K562 (cell line): ENCODE measurements around the gene SPNS1. TPM values are rescaled to one million over a fixed set of nuclear protein-coding genes. Genes with fewer than 3 reads are reported as not detected.

Experiments used
- ATAC-seq: fragments of 200-7000 bp; cut with Tn5 transposase; 3 replicates; pipeline ENCODE4 v1.9.1; 2020; ENCODE audit warnings: moderate library complexity
- BruUV-seq: library from RNA; stranded (reverse); fragments of 400-500 nt; replicated peaks from 2 replicates; lab custom pipeline; 2021; lab: Mats Ljungman, UMichigan
- CTCF ChIA-PET: fragments of 300-600 bp; formaldehyde crosslinking; extraction: SDS; loops from one replicate; lab custom pipeline; 2021; ENCODE audit warnings: low intra/inter-chr PET ratio; lab: Yijun Ruan, JAX
- POLR2A ChIA-PET: fragments of 300-600, 350-650 bp; sonication (Branson Sonifier 250); formaldehyde crosslinking; extraction: SDS; loops from one replicate; lab custom pipeline; 2021; ENCODE audit warnings: antibody characterized with exemption, inconsistent platforms; lab: Yijun Ruan, JAX
- DNase-seq, 4 experiments: peaks; one replicate each; pipeline versions ENCODE4 v3.0.0 to v3.0.0-alpha.2; 2011 to 2018; ENCODE audit warnings: low spot score in 3 of 4, mixed read lengths in 3 of 4; ENCODE audit errors: extremely low read depth in 1 of 4
- FAIRE-seq: peaks from 2 replicates; lab custom pipeline; 2011; peaks lifted over from hg19 to GRCh38; lab: Jason Lieb, UNC
- H2AFZ ChIP-seq: 2 replicates; pipeline ENCODE4 v1.6.0; 2011; ENCODE audit warnings: low read depth, low read length, control low read depth, inconsistent platforms
- H3K27ac ChIP-seq: fragments of 200-600 bp; 3 replicates; pipeline ENCODE4 v1.8.0; 2011; ENCODE audit warnings: low read depth, mild to moderate bottlenecking, control low read depth, inconsistent platforms, low read length, moderate library complexity, mixed read lengths; ENCODE audit errors: extremely low read depth
- H3K27me3 ChIP-seq, 2 experiments: fragments of 300-600 bp in 1 of 2; 2 replicates in 1 of 2; 3 replicates in 1 of 2; pipeline versions ENCODE4 v1.6.0 to v1.8.0; 2011; ENCODE audit warnings: inconsistent platforms in 2 of 2, low read length in 2 of 2, mild to moderate bottlenecking in 1 of 2, mixed read lengths in 1 of 2, moderate library complexity in 1 of 2; ENCODE audit not compliant: control insufficient read depth in 2 of 2, insufficient read depth in 2 of 2
- H3K36me3 ChIP-seq: fragments of 300-600 bp; 3 replicates; pipeline ENCODE4 v1.8.0; 2011; ENCODE audit warnings: mild to moderate bottlenecking, low read length, inconsistent platforms; ENCODE audit not compliant: control insufficient read depth, insufficient read depth
- H3K4me1 ChIP-seq, 2 experiments: fragments of 200-600 bp in 1 of 2; replicated peaks in 1 of 2; 2 replicates in 1 of 2; 3 replicates in 1 of 2; pipeline versions ENCODE4 v1.5.1 to v1.8.0; 2011; ENCODE audit warnings: inconsistent platforms in 2 of 2, low read length in 2 of 2, mild to moderate bottlenecking in 1 of 2, mixed read lengths in 1 of 2, moderate library complexity in 1 of 2; ENCODE audit not compliant: control insufficient read depth in 2 of 2, insufficient read depth in 2 of 2
- H3K4me2 ChIP-seq: 2 replicates; pipeline ENCODE4 v1.6.1; 2011; ENCODE audit warnings: low read length, control low read depth, inconsistent platforms, mixed read lengths; ENCODE audit not compliant: insufficient read depth
- H3K4me3 ChIP-seq: fragments of 200-600 bp; sonication (generic), shearing (Covaris generic); 2 replicates; pipeline ENCODE4 v1.5.1; 2016; ENCODE audit warnings: control low read depth, inconsistent platforms
- H3K79me2 ChIP-seq: fragments of 200-600 bp; 3 replicates; pipeline ENCODE4 v1.8.0; 2011; ENCODE audit warnings: low read length, inconsistent platforms; ENCODE audit not compliant: control insufficient read depth, insufficient read depth
- H3K9ac ChIP-seq, 2 experiments: 2 replicates each; pipeline versions ENCODE4 v1.6.0 to v1.6.1; 2011; ENCODE audit warnings: low read depth in 2 of 2, low read length in 2 of 2, control low read depth in 1 of 2, inconsistent platforms in 1 of 2, mild to moderate bottlenecking in 1 of 2, mixed read lengths in 1 of 2; ENCODE audit not compliant: insufficient read depth in 1 of 2
- H3K9me1 ChIP-seq: one replicate; pipeline ENCODE4 v1.6.0; 2011; ENCODE audit warnings: inconsistent platforms, mild to moderate bottlenecking, low read length, moderate library complexity; ENCODE audit not compliant: control insufficient read depth, insufficient read depth
- H3K9me3 ChIP-seq: replicated peaks from 2 replicates; pipeline ENCODE4 v1.5.1; 2011; ENCODE audit warnings: low read depth, low read length, inconsistent platforms; ENCODE audit not compliant: control insufficient read depth, insufficient read depth
- H4K20me1 ChIP-seq: replicated peaks from 2 replicates; pipeline ENCODE4 v1.6.1; 2011; ENCODE audit warnings: low read length, inconsistent platforms, mixed read lengths; ENCODE audit not compliant: control insufficient read depth, insufficient read depth
- ATF7 ChIP-seq: fragments of 450-650 bp; IDR thresholded peaks from 2 replicates; pipeline ENCODE4 v1.7.1; 2014; ENCODE audit warnings: mild to moderate bottlenecking, moderate library complexity
- CBX2 ChIP-seq: fragments of 200-600 bp; sonication (generic); IDR thresholded peaks from one replicate; pipeline ENCODE4 v1.6.1; 2012; ENCODE audit warnings: mild to moderate bottlenecking, low read length, inconsistent platforms; ENCODE audit not compliant: insufficient read depth, poor library complexity, severe bottlenecking
- ERF ChIP-seq: fragments of 450-650 bp; formaldehyde crosslinking; IDR thresholded peaks from 2 replicates; pipeline ENCODE4 v1.4.0; 2020; ENCODE audit warnings: mild to moderate bottlenecking, mixed read lengths
- HLTF ChIP-seq: fragments of 450-650 bp; IDR thresholded peaks from 2 replicates; pipeline ENCODE4 v1.6.1; 2016
- LARP7 ChIP-seq: fragments of 450-650 bp; IDR thresholded peaks from 2 replicates; pipeline ENCODE4 v1.6.1; 2016
- NCOA1 ChIP-seq: fragments of 450-650 bp; IDR thresholded peaks from 2 replicates; pipeline ENCODE4 v1.6.1; 2016; ENCODE audit warnings: low read depth
- SIN3B ChIP-seq: fragments of 450-650 bp; IDR thresholded peaks from 2 replicates; pipeline ENCODE4 v1.6.1; 2017; ENCODE audit warnings: low read depth, mild to moderate bottlenecking, moderate library complexity
- SUPT5H ChIP-seq: fragments of 450-650 bp; IDR thresholded peaks from 2 replicates; pipeline ENCODE4 v1.6.1; 2016
- ZNF239 ChIP-seq: fragments of 250-450 bp; sonication (Bioruptor Pico); IDR thresholded peaks from 2 replicates; pipeline ENCODE4 v1.4.0; 2020; ENCODE audit warnings: mild to moderate bottlenecking
- whole genome bisulfite sequencing: fragments of 100-300 bp; shearing (Covaris generic); methylation state at CpG from one replicate; pipeline ENCODE4 v1.1.6; 2016; ENCODE audit warnings: low coverage, mixed read lengths; ENCODE audit not compliant: insufficient coverage; ENCODE audit errors: missing lambda C conversion rate; 5-methylcytosine and 5-hydroxymethylcytosine counted together
- in situ Hi-C: fragments of 300-500 bp; cut with MboI; formaldehyde crosslinking; loops from 4 replicates; pipeline ENCODE4 v1.15.0; 2018; ENCODE audit warnings: inconsistent platforms, mixed read lengths
- intact Hi-C: fragments of 100-400 bp; cut with micrococcal nuclease; formaldehyde crosslinking; loops from 2 replicates; pipeline ENCODE4 v1.14.2; 2022
- polyA plus RNA-seq, 8 experiments: library from polyadenylated mRNA; depleted of rRNA in 4 of 8; stranded (reverse) in 5 of 8; unstranded in 3 of 8; fragments of >200 nt; fragmentation: Nextera tagmentation in 2 of 8; fragmentation: Illumina TruSeq in 1 of 8; extraction: Ambion mirVana in 2 of 8; extraction: Trizol in 1 of 8; gene quantifications; 2 replicates each; pipeline versions ENCODE4 v1.2.1 to v1.2.3, GENCODE V29; 2011 to 2014; ENCODE audit warnings: inconsistent platforms in 1 of 8, missing spikeins in 1 of 8
- total RNA-seq, 7 experiments: library from RNA; depleted of rRNA in 6 of 7; stranded (reverse); fragments of >200 nt in 6 of 7; fragmentation: Illumina TruSeq in 2 of 7; extraction: Trizol in 2 of 7; gene quantifications; 2 replicates each; pipeline versions ENCODE4 v1.2.1 to v1.2.3, GENCODE V29; 2011 to 2021; ENCODE audit warnings: low replicate concordance in 1 of 7

The SPNS1 gene
- total and polyA plus RNA-seq, 9 of the 15 experiments (the other 6 are each of a cell fraction or from before 2014, with no cell fraction given): 0.58 to 64.9 (median 13.7) TPM

- no TSS peak for BruUV-seq
- Histone ChIP-seq H3K9me1 (no peaks in the 10 kb centered on the region), H2AFZ (no peak overlapping the region), H4K20me1 (no peaks in the 10 kb centered on the region), H3K79me2 (peaks cover 9% of the 10 kb centered on the region), H3K27ac (no peak overlapping the region), H3K27me3 (no peaks in the 10 kb centered on the region), H3K9ac (peak overlapping the region in 1 of 2 experiments; percentile 19; a peak in 1 of 4 replicates), H3K4me1 (peaks cover 8 to 40% of the 10 kb centered on the region in 2 experiments; a peak in 4 of 5 replicates), H3K4me2 (no peak overlapping the region), H3K9me3 (no peaks in the 10 kb centered on the region), H3K36me3 (no peaks in the 10 kb centered on the region), H3K4me3 (no peak overlapping the region)
- intact Hi-C loops: no loop called here
- DNase-seq: no peak
- no peak for FAIRE-seq
- no peak for ATAC-seq
- in situ Hi-C loops: loop anchor here (25.0 kb wide), 1 partner anchor 496 kb away; no protein-coding TSS in a partner anchor
- WGBS: 64% methylated on average over 8 of the region's 8 CpGs
- CTCF ChIA-PET: no interaction called here
- POLR2A ChIA-PET: no interaction called here
- TF ChIP-seq ERF (CRISPR knock-in tag): no peak
- no peak for TF ChIP-seq LARP7
- no peak for TF ChIP-seq HLTF
- TF ChIP-seq SUPT5H: no peak
- no peak for TF ChIP-seq ZNF239 (CRISPR knock-in tag)
- no peak for TF ChIP-seq SIN3B
- TF ChIP-seq CBX2: no peak
- no peak for TF ChIP-seq NCOA1
- no peak for TF ChIP-seq ATF7
These were observed 41.4 kb upstream of the SPNS1 start for GRCh38 chr16:28933171-28933570.
